Hippocampal formation (tissue), 2 donors: ENCODE data around the gene HOXC10.

Experiments used
- DNase-seq, 2 donors: peaks; one replicate each; lab custom pipeline; 2025; lab: John Stamatoyannopoulos, UW

The HOXC10 gene

DNA sequence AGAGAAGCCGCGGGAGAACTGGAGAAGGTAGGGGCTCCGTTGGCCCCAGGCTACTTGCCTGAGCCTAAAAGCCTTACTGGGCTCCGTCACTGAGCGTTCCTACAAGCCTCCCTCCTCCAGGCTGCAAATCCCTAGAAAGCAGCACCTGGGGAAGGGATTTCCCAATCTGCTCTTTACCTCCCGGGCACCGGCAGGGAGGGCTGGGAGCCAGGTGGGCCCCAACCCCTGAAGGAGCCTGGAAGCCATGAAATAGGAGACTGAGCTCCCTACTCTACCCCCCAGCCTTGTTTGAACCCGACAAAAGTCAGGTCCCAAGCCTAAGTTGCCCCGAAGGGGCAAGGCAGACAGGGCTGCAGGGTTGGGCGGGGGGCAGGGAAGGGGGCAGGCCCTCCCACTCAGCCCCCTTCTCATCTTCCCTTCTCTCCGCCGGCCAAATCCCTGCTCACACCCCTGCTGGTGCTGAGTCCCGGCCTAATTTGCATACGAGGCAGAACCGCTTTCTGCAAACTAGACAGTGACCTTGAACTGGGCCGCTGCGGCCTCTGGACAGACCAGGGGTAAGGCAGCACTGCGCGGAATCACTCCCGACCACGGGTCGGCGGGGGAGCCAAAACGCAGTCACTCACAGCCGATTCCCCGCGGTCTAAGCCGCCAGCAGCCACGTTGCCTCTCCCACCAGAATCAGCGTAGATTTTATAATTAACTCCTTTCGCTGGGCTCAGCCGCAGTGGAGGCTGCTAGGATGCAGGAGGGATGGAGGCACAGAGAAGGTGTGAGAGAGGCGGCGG, 34.0 kb upstream of the HOXC10 start:
- DNase-seq, result no peak

DNA sequence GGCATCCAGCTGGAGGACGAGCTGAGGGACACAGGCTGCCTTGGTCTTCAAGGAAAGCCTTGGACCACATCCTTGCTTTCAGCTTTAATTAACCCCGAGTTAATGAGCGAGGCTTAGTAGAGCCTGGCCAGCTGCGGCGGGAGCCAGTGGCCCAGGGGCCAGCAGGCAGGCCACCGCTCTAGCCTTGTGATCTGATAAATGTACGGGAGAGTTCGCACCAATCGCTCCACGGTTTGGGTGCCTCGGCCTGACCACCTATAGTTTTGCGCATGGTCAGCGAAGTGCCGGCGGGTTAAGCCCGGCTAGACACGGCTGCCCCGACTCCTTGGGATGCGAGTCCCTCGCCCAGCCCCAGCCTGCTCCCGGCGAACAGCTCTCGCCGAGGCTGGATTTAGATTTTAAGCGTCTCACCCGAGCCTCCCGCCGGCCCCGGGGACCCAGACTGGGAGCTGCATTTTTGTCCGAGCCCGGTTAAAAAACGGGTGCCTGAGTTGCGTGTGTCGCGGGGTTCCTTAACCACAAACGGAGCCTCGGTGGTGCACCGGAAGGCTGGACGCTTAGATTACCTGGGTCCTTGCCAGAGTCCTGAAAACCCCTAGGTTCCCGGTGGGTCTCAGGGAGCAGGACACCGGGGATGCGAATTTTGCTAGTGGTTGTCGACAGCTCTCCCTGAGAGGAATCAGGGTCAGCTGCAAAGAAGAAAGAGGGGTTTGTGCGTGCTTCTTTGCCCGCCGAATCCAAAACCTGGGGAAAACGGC, 33.2 kb upstream of the HOXC10 start:
- DNase-seq, result no peak

DNA sequence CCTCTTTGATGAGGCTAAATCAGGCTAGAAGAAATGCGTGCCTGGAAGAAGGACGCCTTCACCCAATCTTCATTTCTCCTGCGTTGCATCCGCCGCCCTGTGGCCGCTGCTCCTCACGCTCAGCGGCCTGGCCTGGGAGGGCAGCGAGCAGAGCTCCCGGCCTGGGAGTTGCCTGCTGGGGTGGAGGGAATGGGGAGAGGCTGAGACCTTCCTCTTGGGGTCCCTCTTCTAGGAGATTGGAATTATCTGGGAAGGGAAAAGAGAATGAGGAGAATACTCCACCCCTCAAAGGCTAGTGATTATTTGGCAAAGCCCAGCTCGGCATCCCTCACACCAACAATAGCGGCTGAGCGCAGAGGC, 32.6 kb upstream of the HOXC10 start:
- no peak for DNase-seq

DNA sequence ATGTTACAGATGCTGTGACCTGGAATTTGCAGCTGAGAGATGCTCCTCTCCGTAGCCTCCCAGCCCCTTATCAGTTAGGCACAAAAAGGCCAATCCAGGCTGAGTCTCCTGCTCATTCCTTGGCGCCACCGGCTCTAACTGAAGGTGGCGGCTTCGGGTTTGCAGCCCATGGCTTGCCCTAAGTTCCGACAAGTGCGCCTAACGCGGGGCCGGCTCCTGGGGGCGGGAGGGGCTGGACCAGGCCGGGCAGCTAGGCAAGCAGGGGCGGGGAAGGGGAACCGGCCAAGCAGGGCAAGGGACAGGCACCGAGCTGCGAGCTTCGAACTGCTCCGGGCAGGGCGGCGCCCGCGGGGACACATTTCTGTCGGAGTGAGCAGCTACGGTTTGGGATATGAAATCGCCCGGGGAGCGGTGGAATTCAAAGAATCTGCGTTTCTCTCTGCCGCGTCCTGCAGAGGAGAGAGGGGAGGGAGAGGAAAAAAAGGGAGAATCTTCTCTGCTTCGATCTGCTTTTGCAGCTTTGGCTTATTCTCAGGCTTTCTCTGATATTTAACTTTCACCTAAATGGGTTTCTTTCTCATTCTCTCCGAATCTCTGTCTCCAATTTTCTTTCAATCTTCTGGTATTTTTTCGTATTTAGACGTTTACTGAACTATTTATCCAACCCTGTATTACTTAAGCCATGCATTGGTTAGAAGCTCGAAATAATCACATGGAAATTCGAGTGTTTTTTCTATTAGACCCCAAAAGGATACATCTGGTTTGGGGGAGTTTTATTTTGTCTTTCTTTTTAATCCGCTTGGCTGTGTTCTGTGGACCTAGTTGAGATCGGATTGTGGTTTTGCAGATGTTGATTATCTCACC, 31.8 kb upstream of the HOXC10 start:
- no peak for DNase-seq

DNA sequence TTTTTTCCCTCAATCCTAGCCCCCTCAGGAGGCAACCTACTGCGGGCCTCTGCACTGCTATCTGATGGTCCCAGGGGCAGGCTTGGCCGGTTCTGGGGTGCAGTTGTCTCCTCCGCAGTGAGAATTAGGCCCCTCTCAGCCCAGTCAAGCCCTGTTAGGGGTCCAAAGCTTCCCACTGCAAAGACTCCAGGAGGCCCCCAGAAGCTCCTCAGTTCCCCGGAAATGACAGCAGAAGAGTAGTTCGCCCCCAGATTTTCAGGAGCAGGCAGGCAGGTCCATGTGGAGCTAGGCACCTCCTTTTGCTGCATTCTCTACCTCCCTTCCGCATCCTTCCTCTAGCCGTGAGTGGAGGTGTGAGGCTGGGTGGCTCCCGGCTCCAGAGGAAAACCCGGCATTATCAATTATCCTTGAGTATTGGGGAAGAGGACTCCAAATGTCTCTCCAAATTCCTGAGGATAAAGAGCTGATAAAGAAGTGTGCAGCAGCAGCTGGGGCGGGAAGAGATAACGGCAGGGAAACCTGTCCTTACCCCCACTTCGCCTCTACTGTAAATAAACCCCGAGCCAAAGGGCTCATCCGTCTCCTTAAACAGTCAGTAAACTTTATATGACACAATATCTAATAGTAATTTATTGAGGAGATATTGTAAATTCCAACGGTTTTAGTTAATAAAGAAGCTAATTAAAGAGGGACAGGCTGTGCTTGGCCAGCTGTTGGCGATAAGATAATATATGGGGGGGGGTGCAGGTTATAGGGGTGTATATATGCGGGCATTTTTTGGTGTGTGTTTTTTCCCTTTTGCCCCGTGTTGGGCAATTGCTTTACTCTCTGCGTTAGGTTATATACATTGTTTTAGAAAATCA, 30.9 kb upstream of the HOXC10 start:
- DNase-seq, result no peak

DNA sequence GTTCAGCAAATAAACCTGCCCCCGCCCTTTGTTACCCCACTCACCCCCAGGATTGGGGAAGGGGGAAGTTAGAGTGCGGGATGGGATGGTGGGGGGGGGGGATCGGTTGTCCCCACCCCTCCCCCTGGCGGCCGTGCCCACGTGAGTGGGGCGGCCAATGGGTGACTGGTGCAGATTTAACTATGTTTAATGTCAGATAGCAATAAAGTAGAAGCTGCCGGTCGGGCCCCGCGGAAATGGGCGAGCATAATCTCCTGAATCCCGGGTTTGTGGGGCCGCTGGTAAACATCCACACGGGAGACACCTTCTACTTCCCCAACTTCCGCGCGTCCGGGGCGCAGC, 30.3 kb upstream of the HOXC10 start, which contains the start of gene HOXC12:
Gene HOXC12 (plus strand): TSS at position 210 of the 342 bp plus-strand sequence. CDS start 27 bp downstream, at position 237.
- DNase-seq, result no peak

DNA sequence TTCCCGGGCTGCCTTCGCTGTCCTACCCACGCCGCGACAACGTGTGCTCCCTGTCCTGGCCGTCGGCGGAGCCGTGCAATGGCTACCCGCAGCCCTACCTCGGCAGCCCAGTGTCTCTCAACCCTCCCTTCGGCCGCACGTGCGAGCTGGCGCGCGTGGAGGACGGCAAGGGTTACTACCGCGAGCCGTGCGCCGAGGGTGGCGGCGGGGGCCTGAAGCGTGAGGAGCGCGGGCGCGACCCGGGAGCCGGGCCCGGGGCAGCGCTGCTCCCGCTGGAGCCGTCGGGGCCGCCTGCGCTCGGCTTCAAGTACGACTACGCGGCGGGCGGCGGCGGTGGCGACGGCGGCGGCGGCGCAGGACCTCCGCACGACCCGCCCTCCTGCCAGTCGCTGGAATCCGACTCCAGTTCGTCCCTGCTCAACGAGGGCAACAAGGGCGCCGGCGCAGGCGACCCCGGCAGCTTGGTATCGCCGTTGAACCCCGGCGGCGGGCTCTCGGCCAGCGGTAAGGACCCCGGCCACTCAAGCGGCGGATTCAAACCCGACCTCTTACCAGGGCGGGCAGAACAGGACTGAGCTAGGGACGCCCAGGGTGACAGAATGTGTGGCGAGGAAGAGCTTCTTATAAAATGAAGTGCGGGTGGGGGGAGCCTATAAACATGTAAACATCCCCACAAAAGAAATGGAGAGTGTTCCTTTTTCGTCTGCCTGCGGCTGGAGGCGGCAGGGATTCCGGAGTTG, 29.7 kb upstream of the HOXC10 start:
- no peak for DNase-seq

DNA sequence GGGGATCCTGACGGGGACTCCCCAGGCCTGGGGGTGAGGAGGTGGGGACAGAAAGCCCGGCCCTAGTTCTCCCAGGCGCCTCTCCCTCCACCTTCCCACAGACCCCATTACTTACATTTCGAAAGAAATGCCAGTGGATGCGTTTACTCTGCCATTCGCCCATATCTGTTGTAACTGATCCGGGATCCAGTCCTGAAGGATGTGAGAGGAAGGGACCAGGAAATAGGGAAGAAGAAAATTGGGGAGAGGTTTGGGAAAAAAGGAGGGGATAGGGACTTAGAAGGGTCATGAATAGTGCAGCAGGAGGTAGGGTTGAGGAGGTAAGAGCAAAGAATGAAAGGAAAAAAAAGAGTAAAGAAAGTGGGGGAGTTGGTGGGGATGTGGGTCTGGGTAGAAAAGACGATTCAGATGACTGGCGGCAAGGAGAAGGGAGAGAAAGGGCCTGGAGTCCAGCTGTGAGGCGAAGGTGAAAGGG, 29.1 kb upstream of the HOXC10 start:
- DNase-seq, result no peak

DNA sequence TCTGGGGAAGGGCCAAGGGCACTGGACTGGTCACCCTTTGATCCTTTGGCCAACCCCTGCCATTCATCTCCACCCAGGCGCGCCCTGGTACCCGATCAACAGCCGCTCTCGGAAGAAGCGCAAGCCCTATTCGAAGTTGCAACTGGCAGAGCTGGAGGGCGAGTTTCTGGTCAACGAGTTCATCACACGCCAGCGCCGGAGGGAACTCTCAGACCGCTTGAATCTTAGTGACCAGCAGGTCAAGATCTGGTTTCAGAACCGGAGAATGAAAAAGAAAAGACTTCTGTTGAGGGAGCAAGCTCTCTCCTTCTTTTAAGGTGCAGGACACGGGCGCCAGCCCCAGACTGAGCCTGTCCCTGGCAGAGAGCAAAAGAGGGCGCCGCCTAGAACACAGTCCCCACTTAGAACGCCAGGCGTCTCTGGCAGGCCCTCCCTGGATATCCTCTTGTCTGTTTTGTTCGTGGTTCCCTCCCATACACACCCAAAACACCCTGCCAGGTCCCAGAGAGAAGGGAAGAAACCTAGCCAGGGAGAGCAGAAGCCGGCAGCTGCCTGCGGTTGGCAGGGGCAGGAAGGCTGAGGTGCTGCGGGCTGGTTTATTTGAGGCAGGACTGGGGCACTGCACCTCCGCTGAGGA, 28.6 kb upstream of the HOXC10 start:
- DNase-seq, result no peak

DNA sequence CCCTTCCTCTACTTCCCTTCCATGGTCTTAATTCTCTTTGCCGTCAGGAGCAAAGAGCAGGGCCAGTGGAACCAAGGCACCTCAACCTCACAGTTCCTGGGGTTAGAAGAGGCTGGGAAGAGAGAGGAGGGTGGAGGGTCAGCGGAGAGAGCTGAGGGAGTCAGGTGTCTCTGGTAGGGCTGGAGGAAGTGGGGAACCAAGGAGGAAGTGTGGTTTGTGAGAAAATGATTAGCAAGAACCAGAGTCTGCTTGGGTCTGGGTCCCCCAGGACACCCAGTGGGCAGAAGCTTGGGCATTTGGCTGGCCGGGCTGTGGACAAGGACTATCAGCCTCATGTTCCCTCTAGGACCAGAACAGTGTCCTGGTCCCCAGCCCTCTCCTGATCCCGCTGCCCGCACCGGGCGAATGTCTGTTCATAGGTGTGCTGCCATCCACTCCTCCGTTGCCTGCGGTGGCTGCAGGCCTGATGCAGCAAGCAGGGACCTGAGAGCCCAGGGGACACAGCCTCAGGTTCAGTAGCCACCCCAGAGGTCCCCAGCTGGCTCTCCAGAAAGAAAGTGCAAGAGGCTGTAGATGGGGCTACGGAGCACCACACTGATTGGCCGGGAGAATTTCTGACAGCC, 27.9 kb upstream of the HOXC10 start:
- DNase-seq, result no peak

DNA sequence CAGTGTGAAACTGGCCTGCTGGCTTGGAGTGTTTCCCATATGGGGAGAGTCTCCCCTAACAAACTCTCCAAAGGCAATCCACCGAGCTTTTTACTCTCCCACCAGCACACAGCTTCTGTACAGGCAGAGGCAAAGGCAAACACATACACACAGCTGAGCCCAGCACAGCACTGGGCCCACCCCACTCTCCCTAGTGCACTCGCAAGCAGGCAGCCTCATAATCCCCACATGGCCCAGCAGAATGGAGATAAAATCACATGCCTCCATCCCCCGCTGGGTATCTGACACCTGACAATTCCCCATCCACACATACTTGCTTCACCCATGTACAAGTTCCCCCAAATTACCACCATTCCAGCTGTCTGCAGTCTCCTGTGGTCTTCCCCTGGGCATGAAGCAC, 26.8 kb upstream of the HOXC10 start:
- no peak for DNase-seq

DNA sequence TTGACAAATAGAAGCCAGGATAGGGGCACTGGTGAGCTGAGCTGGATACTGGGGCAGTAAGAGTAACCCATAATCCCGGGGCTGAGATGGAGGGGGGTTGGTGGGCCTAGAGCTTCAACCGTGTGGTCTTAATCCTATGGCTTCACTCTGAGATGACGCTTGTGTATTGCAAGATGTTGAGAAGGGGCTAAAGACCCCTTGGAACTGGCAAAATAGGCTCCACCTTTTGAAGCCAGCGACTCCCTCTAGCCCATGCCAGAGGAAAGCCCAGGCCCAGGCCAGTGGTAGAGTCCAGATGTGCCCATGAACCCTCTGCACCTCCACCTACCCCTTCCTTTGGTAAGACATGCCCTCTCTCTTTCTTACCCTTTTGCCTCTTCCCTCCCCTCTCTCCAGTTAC, 25.6 kb upstream of the HOXC10 start:
- no peak for DNase-seq

DNA sequence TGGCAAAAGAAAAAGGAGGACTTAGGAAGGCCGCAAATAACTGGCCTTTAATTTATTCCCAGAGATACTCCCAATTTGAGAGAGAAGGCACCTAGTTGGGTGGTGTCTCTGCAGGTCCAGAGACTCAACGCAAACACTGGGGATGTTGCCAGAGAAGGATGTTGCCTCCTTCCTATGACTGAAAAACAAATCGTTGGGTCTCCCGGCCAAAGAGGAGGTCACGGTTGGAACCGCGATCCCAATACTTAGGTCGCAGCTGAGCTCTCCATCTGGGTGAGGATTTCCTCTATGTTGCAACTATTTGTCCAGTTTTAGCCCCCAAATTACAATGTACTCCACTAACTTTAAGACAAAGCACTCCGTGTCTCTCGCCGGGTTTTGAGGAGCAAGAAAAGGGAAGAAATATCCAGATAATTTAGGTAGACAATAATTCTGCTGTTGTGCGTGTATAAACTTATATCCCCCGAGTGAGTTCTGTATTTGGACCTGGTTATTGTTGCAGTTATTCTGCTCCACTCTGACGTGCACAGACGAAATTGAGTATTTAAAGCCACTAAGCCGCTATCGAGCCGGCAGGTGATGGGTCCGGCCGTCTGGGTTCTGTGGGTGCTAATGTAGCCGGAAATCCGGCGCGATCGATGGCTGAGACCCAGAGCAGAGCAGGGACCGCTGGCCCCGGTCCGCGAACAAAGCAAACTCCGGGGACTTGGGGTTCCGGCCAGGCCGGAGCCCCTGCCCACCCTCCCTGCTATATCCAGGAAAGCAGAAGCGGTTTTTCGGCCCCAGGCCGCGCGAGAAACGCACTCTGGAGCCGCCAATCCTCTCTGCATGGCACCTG, 24.5 kb upstream of the HOXC10 start:
- no peak for DNase-seq

DNA sequence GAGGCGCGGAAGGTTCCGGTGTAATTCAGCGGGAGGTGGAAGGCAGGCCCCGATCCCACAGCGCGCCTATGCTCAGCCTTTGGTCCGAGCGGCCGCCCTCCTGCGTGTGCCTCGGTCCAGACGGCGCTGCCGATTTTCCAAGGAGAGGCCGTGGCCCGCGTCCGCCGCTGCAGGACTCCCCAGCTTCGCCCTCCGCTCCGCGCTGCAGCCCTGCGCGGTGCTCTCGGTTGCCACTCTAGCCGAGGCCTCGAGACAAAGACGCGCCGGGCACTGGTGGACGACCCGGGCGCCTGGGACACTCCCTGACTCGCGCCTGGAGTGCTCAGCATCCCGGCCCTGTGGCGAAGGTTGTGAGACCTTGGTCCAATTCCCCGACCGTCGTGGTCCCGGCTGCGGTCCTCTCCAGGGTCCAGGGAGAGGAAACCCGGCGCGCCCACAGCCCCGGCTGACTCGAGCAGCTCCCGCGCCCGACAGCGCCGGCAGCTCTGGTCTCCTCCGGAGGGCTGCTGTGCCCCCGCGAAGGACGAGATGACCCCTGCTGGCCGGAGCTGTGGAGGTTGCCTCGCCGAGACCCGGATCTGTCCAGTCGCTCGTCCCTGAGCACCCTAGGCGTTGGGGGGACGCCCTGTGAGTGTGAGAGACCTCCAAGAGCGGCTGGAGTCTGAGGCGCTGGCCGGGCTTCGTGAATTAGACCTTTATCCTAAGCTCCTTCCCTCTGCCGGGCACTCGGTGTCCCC, 23.8 kb upstream of the HOXC10 start:
- no peak for DNase-seq

DNA sequence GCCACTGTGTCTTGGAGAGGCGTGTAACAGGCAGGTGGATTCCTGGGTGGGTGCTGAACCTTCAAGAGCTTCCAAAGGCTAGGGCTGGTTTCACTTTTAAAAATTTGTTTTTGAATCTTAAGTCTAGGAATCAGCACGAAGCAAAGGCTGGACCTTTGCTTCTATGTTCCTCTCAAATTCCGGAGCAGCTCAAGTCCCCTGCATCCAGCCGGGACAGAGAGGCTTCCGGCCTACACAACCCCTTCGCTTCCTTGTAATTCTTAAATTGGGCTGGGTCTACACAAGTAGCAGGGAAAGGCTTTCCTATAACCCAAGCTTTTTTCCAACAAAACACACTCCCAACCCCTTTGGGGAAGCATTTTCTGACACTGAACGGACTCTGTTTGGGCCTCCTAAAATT, 21.9 kb upstream of the HOXC10 start:
- DNase-seq, result no peak

DNA sequence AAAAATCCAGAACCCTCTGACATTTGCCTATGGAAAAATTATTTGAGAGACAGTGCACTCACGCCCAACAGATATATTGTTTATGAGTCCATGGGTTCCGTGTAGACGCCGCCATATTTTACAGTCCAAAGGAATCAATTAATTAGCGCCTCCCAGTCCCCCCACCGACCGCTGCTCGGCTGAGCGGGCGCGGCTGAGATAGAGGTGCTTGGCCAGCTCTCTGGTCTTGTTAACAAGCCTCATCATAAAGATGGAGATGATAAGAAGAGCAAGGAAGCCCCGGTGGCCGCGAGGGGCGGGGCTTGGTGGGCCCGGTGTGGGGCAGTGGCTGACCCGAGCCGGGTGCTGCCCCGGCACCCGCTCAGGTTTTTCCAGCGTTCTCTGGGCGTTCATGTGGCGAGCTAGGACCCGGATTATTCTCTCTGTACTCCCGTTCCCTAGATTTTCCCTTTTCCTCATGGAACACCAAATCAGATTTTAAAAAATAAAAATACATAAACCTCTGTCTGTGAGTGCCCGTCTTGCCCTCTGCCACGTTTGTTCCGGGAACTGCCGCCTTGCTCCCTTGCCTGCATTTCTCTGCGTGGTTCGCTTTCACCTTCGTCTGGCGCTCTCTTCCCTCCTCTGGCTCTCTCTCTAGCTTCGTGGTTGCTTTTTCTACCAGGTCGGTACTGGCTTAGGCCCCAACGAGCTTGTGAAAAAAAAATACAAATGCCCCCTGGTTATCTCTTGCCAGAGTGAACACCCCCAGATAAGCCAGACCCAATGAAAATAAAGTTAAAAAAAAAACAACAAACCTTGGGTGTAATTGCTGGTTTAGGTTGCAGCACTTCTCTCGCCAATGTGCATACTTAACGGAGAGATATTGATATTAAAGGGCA, 21.3 kb upstream of the HOXC10 start:
- no peak for DNase-seq

DNA sequence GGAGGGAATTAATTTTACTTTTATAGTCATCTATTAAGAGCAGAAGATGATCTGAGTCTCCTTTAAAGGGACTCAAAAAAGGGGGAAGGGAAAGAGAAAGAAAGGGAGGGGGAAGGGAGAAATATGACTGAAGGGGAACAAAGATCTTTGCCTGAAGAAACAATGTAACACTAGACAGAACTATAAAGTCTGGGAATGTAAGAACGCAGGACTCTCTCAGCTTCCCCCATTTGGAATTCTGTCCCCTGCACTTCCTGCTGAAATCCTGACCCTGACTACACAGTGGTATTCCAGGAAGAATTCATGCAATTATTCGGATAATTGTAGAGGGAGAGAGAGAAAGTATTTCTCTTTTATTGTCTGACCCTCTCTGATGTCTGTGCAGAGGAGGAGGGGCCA, 20.6 kb upstream of the HOXC10 start:
- no peak for DNase-seq
